ENCODE measurements around the gene RND3.

DNA sequence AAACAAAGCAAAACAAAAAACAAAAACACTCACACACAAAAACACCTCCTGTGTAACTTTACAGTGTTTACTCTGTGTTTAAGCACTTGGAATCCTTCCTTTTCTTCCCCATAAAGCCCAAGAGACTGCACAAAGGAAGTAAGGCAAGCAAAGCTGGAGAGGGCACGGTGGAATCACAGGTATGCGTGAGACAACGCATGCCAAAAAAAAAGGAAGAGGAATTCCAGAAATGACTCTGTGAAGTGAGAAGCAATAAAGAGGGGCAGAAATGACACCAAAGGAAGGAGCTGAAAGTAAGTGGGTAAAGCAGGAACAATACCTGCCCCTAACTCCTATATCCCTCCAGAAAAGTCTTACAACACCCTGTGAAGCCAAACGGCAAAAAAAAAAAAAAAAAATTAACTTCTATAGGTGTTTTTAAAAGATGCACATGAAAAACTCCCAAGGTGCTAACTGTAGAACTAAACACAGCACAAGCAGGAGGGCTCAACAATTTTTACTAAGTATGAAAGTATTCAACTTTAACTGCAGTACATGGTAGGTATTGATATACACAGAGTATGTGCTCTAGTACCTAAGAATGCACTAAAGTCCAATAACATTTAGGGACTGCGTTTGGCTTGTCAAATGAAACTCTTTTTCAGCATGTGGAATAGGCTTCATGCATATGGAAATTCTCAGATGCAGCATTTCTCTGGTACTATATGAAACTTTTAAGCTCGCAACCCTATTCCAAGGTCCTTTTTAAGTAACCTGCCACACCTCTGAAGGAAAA, 9.1 kb downstream of the RND3 start:
- TF ChIP-seq ZNF776 (tag by site-specific recombination; IDR thresholded peaks at IDR 0.05; ENCODE audit: borderline replicate concordance) (no peak), SALL2 (tag by site-specific recombination; IDR thresholded peaks at IDR 0.05; ENCODE audit: borderline replicate concordance) (no peak), GLIS1 (tag by site-specific recombination; IDR thresholded peaks at IDR 0.05) (no peak), ZNF530 (tag by site-specific recombination; IDR thresholded peaks at IDR 0.05; ENCODE audit: low read depth) (no peak), ZNF792 (tag by site-specific recombination; IDR thresholded peaks at IDR 0.05) (no peak), BCL11A (tag by site-specific recombination; IDR thresholded peaks at IDR 0.05; ENCODE audit: low read depth) (no peak), GLI4 (tag by site-specific recombination; IDR thresholded peaks at IDR 0.05) (no peak), SP2 (tag by site-specific recombination; IDR thresholded peaks at IDR 0.05) (no peak), WT1 (tag by site-specific recombination; IDR thresholded peaks at IDR 0.05) (no peak)
- TF ChIP-seq, protein P1, sequence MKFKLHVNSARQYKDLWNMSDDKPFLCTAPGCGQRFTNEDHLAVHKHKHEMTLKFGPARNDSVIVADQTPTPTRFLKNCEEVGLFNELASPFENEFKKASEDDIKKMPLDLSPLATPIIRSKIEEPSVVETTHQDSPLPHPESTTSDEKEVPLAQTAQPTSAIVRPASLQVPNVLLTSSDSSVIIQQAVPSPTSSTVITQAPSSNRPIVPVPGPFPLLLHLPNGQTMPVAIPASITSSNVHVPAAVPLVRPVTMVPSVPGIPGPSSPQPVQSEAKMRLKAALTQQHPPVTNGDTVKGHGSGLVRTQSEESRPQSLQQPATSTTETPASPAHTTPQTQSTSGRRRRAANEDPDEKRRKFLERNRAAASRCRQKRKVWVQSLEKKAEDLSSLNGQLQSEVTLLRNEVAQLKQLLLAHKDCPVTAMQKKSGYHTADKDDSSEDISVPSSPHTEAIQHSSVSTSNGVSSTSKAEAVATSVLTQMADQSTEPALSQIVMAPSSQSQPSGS (tag by site-specific recombination; IDR thresholded peaks at IDR 0.05; ENCODE audit: low read depth), result no peak
- TF ChIP-seq, protein P2, sequence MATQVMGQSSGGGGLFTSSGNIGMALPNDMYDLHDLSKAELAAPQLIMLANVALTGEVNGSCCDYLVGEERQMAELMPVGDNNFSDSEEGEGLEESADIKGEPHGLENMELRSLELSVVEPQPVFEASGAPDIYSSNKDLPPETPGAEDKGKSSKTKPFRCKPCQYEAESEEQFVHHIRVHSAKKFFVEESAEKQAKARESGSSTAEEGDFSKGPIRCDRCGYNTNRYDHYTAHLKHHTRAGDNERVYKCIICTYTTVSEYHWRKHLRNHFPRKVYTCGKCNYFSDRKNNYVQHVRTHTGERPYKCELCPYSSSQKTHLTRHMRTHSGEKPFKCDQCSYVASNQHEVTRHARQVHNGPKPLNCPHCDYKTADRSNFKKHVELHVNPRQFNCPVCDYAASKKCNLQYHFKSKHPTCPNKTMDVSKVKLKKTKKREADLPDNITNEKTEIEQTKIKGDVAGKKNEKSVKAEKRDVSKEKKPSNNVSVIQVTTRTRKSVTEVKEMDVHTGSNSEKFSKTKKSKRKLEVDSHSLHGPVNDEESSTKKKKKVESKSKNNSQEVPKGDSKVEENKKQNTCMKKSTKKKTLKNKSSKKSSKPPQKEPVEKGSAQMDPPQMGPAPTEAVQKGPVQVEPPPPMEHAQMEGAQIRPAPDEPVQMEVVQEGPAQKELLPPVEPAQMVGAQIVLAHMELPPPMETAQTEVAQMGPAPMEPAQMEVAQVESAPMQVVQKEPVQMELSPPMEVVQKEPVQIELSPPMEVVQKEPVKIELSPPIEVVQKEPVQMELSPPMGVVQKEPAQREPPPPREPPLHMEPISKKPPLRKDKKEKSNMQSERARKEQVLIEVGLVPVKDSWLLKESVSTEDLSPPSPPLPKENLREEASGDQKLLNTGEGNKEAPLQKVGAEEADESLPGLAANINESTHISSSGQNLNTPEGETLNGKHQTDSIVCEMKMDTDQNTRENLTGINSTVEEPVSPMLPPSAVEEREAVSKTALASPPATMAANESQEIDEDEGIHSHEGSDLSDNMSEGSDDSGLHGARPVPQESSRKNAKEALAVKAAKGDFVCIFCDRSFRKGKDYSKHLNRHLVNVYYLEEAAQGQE (tag by site-specific recombination; IDR thresholded peaks at IDR 0.05), result no peak
- TF ChIP-seq, protein P3, sequence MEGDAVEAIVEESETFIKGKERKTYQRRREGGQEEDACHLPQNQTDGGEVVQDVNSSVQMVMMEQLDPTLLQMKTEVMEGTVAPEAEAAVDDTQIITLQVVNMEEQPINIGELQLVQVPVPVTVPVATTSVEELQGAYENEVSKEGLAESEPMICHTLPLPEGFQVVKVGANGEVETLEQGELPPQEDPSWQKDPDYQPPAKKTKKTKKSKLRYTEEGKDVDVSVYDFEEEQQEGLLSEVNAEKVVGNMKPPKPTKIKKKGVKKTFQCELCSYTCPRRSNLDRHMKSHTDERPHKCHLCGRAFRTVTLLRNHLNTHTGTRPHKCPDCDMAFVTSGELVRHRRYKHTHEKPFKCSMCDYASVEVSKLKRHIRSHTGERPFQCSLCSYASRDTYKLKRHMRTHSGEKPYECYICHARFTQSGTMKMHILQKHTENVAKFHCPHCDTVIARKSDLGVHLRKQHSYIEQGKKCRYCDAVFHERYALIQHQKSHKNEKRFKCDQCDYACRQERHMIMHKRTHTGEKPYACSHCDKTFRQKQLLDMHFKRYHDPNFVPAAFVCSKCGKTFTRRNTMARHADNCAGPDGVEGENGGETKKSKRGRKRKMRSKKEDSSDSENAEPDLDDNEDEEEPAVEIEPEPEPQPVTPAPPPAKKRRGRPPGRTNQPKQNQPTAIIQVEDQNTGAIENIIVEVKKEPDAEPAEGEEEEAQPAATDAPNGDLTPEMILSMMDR (tag by site-specific recombination; IDR thresholded peaks at IDR 0.05), result no peak
- TF ChIP-seq, protein P4, sequence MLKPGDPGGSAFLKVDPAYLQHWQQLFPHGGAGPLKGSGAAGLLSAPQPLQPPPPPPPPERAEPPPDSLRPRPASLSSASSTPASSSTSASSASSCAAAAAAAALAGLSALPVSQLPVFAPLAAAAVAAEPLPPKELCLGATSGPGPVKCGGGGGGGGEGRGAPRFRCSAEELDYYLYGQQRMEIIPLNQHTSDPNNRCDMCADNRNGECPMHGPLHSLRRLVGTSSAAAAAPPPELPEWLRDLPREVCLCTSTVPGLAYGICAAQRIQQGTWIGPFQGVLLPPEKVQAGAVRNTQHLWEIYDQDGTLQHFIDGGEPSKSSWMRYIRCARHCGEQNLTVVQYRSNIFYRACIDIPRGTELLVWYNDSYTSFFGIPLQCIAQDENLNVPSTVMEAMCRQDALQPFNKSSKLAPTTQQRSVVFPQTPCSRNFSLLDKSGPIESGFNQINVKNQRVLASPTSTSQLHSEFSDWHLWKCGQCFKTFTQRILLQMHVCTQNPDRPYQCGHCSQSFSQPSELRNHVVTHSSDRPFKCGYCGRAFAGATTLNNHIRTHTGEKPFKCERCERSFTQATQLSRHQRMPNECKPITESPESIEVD (tag by site-specific recombination; IDR thresholded peaks at IDR 0.05), result no peak
- TF ChIP-seq, protein P5, sequence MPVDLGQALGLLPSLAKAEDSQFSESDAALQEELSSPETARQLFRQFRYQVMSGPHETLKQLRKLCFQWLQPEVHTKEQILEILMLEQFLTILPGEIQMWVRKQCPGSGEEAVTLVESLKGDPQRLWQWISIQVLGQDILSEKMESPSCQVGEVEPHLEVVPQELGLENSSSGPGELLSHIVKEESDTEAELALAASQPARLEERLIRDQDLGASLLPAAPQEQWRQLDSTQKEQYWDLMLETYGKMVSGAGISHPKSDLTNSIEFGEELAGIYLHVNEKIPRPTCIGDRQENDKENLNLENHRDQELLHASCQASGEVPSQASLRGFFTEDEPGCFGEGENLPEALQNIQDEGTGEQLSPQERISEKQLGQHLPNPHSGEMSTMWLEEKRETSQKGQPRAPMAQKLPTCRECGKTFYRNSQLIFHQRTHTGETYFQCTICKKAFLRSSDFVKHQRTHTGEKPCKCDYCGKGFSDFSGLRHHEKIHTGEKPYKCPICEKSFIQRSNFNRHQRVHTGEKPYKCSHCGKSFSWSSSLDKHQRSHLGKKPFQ (tag by site-specific recombination; IDR thresholded peaks at IDR 0.05), result no peak
